ENCODE data around the gene METTL8.

DNA sequence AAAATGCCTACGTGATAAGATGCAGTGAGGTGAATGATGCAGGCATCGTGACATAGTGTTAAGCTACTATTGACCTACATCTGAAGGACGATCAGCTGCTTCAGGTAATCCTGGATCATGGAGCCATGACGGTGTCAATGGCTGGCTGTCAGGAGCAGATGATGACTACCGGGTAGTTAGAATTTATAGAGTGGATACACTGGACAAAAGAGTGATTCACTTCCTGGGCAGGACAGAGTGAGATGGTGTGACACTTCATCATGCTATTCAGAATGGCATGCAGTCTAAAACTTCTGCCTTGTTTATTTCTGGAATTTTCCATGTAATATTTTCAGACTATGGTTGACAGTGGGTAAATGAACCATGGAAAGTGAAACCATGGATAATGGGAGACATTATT, 29.5 kb downstream of the METTL8 start:
- TF ChIP-seq, protein P1, sequence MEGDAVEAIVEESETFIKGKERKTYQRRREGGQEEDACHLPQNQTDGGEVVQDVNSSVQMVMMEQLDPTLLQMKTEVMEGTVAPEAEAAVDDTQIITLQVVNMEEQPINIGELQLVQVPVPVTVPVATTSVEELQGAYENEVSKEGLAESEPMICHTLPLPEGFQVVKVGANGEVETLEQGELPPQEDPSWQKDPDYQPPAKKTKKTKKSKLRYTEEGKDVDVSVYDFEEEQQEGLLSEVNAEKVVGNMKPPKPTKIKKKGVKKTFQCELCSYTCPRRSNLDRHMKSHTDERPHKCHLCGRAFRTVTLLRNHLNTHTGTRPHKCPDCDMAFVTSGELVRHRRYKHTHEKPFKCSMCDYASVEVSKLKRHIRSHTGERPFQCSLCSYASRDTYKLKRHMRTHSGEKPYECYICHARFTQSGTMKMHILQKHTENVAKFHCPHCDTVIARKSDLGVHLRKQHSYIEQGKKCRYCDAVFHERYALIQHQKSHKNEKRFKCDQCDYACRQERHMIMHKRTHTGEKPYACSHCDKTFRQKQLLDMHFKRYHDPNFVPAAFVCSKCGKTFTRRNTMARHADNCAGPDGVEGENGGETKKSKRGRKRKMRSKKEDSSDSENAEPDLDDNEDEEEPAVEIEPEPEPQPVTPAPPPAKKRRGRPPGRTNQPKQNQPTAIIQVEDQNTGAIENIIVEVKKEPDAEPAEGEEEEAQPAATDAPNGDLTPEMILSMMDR (conservative IDR thresholded peaks at IDR 0.05 in 1 of 2, IDR thresholded peaks at IDR 0.05 in 1 of 2; ENCODE audit: extremely low read depth in 1 of 2, insufficient read depth in 1 of 2, low read depth in 1 of 2, low read length in 2 of 2), result no peak
- TF ChIP-seq EZH2 (IDR thresholded peaks at IDR 0.05; ENCODE audit: borderline replicate concordance, low read length), result no peak

All from mammary epithelial cell (primary cell).